ENCODE data around the gene MCM7.

MCM7 gene

GRCh38 chr7:100093925-100094486 lies 7.2 kb downstream of the MCM7 start:
- DNase-seq (ENCODE audit: low spot score) = no peak

- no peak for DNase-seq (ENCODE audit: low spot score)
These were observed 7.7 kb downstream of the MCM7 start for GRCh38 chr7:100093498-100093897.

GRCh38 chr7:100093054-100093453 lies 8.1 kb downstream of the MCM7 start:
- no peak for DNase-seq (ENCODE audit: low spot score)

GRCh38 chr7:100091411-100092181 lies 9.6 kb downstream of the MCM7 start:
- no peak for DNase-seq (ENCODE audit: low spot score)

- no peak for DNase-seq (ENCODE audit: low spot score)
These were observed 10.4 kb downstream of the MCM7 start for GRCh38 chr7:100090527-100091410.

GRCh38 chr7:100089458-100090196 lies 11.6 kb downstream of the MCM7 start:
- DNase-seq (ENCODE audit: low spot score) = no peak

- DNase-seq (ENCODE audit: low spot score) = peak; percentile 87
These were observed 12.4 kb downstream of the MCM7 start, which contains the start of gene COPS6 for GRCh38 chr7:100088621-100089457. Gene COPS6 (plus strand): TSS chr7:100088969. CDS start chr7:100088991, 22 bp downstream.

GRCh38 chr7:100088095-100088620 lies 13.0 kb downstream of the MCM7 start:
- no peak for DNase-seq (ENCODE audit: low spot score)

GRCh38 chr7:100087055-100087750 lies 14.0 kb downstream of the MCM7 start:
- peak; percentile 74 for DNase-seq (ENCODE audit: low spot score)

- DNase-seq (ENCODE audit: low spot score) = no peak
These were observed 15.7 kb downstream of the MCM7 start for GRCh38 chr7:100085515-100085914.

GRCh38 chr7:100082978-100083377 lies 18.2 kb downstream of the MCM7 start:
- DNase-seq (ENCODE audit: low spot score) = no peak

GRCh38 chr7:100081535-100082102 lies 19.6 kb downstream of the MCM7 start, which contains the start of gene ZNF3:
Gene ZNF3 (minus strand): TSS chr7:100081723. CDS start chr7:100077357, 4,366 bp downstream.
- peak; percentile 97 for DNase-seq (ENCODE audit: low spot score)

GRCh38 chr7:100080907-100081534 lies 20.2 kb downstream of the MCM7 start:
- peak; percentile 18 for DNase-seq (ENCODE audit: low spot score)

GRCh38 chr7:100079024-100079560 lies 22.1 kb downstream of the MCM7 start:
- no peak for DNase-seq (ENCODE audit: low spot score)

- no peak for DNase-seq (ENCODE audit: low spot score)
These were observed 24.0 kb downstream of the MCM7 start for GRCh38 chr7:100077205-100077604.

GRCh38 chr7:100075418-100075817 lies 25.8 kb downstream of the MCM7 start:
- DNase-seq (ENCODE audit: low spot score) = no peak

GRCh38 chr7:100074841-100075240 lies 26.4 kb downstream of the MCM7 start:
- DNase-seq (ENCODE audit: low spot score) = no peak

GRCh38 chr7:100072462-100072861 lies 28.7 kb downstream of the MCM7 start:
- DNase-seq (ENCODE audit: low spot score) = no peak
